ENCODE data around the gene ETNK1. TPM values are rescaled to one million over a fixed set of nuclear protein-coding genes. Genes with fewer than 3 reads are reported as not detected.

ETNK1 gene
- total and polyA plus RNA-seq, 2 experiments from 2014 or later = 19.0 to 58.5 TPM

DNA sequence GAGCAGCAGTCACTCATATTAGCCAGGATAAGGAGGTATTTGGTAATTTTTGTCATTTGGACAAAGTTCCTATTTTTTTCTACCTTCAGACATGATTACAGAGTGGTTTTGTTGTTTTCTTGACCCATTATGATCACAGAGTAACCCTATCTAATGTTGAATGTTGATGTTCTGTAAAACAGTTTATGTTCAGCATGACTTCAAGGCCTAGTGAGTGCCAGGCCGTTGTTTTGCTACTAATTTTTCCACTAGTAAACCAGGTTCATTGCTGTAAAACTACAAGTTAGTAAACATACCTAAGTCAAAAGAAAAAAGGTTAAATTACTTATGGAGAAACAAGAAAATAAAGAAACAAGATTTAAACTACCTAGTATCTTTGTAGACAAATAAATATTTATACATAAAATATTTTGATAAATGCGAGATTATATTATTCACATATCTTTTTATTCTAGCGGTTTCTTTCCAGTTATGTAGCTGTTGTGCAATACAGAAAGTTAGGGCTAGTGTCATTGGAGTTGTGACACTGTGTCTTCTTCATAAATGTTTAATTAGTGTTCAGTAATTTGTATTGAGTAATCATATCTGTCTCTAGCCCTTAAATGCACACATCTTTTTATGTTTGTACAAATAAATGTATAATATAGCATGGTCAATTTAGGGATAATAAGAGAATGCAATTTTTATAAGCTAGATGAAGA, 16.5 kb downstream of the ETNK1 start:
- Histone ChIP-seq H3K36me3 (replicated peaks; ENCODE audit: insufficient read depth, low read depth) (peaks cover 6% of the 10 kb centered on the region), H3K4me1 (ENCODE audit: insufficient read depth) (no peaks in the 10 kb centered on the region), H3K4me3 (no peak overlapping the region), H3K9me2 (replicated peaks; ENCODE audit: insufficient read depth) (no peaks in the 10 kb centered on the region), H3K9me3 (ENCODE audit: low read depth) (no peaks in the 10 kb centered on the region), H2AFZ (no peak overlapping the region), H3K79me2 (peaks cover 83% of the 10 kb centered on the region), H3K27me3 (no peaks in the 10 kb centered on the region), H3K27ac (no peak overlapping the region), H4K20me1 (ENCODE audit: insufficient read depth, poor library complexity, severe bottlenecking) (peaks cover 13% of the 10 kb centered on the region), H3K4me2 (no peak overlapping the region)
- TF ChIP-seq EZH2 (IDR thresholded peaks at IDR 0.05; ENCODE audit: borderline replicate concordance) = no peak
- TF ChIP-seq EZH2phosphoT487 (IDR thresholded peaks at IDR 0.05; ENCODE audit: low read depth, severe bottlenecking, unreplicated experiment) = no peak
- TF ChIP-seq, protein P1, sequence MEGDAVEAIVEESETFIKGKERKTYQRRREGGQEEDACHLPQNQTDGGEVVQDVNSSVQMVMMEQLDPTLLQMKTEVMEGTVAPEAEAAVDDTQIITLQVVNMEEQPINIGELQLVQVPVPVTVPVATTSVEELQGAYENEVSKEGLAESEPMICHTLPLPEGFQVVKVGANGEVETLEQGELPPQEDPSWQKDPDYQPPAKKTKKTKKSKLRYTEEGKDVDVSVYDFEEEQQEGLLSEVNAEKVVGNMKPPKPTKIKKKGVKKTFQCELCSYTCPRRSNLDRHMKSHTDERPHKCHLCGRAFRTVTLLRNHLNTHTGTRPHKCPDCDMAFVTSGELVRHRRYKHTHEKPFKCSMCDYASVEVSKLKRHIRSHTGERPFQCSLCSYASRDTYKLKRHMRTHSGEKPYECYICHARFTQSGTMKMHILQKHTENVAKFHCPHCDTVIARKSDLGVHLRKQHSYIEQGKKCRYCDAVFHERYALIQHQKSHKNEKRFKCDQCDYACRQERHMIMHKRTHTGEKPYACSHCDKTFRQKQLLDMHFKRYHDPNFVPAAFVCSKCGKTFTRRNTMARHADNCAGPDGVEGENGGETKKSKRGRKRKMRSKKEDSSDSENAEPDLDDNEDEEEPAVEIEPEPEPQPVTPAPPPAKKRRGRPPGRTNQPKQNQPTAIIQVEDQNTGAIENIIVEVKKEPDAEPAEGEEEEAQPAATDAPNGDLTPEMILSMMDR (IDR thresholded peaks at IDR 0.05; ENCODE audit: poor library complexity) = no peak
- WGBS (ENCODE audit: low lambda C conversion rate, missing lambda C conversion rate) = 88% methylated on average over 3 of the region's 3 CpGs
- no peak for DNase-seq (ENCODE audit: low spot score)

DNA sequence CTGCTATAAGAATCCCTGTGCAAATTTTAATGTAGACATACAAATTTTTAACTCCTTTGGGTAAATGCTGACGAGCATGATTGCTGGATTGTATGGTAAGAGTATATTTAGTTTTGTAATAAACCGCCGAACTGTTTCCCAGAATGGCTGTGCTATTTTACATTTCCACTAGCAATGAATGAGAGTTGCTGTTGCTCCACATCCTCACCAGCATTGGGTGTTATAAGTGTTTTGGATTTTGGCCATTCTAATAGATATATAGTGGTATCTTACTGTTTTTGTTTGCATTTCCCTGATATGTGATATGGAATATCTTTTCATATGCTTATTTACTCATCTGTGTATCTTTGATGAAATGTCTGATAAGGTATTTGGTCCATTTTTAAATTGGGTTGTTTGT, 23.7 kb downstream of the ETNK1 start:
- Histone ChIP-seq H3K4me3 (no peak overlapping the region), H4K20me1 (ENCODE audit: insufficient read depth, poor library complexity, severe bottlenecking) (no peaks in the 10 kb centered on the region), H3K27me3 (no peaks in the 10 kb centered on the region), H3K9me2 (replicated peaks; ENCODE audit: insufficient read depth) (no peaks in the 10 kb centered on the region), H3K9me3 (ENCODE audit: low read depth) (no peaks in the 10 kb centered on the region), H3K27ac (no peak overlapping the region), H3K4me1 (ENCODE audit: insufficient read depth) (no peaks in the 10 kb centered on the region), H3K79me2 (peaks cover 53% of the 10 kb centered on the region), H3K36me3 (replicated peaks; ENCODE audit: insufficient read depth, low read depth) (peaks cover 5% of the 10 kb centered on the region), H3K4me2 (no peak overlapping the region), H2AFZ (no peak overlapping the region)
- TF ChIP-seq EZH2phosphoT487 (IDR thresholded peaks at IDR 0.05; ENCODE audit: low read depth, severe bottlenecking, unreplicated experiment) (no peak), EZH2 (IDR thresholded peaks at IDR 0.05; ENCODE audit: borderline replicate concordance) (no peak)
- TF ChIP-seq, protein P1 (IDR thresholded peaks at IDR 0.05; ENCODE audit: poor library complexity) = no peak
- DNase-seq (ENCODE audit: low spot score) = no peak
- 97% methylated on average over 3 of the region's 3 CpGs for WGBS (ENCODE audit: low lambda C conversion rate, missing lambda C conversion rate)

DNA sequence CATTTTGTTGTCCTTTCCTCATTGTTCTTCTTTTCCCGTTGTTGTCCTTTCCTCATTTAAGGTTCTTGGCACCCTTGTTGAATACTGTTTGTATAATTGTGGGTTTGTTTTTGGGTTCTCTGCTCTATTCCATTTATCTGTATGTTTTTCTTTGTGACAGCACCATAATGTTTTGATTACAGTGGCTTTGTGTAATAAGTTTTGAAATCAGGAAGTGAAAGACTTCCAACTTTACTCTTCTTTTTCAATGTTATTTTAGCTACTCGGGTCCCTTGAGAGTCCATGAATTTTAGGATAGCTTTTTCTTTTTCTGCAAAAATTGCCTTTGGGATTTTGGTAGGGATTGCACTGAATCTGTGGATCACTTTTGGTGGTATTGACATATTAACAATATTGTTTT, 28.1 kb downstream of the ETNK1 start:
- DNase-seq (ENCODE audit: low spot score) = no peak
- Histone ChIP-seq H4K20me1 (ENCODE audit: insufficient read depth, poor library complexity, severe bottlenecking) (peaks cover 2% of the 10 kb centered on the region), H3K79me2 (peaks cover 52% of the 10 kb centered on the region), H3K4me1 (ENCODE audit: insufficient read depth) (no peaks in the 10 kb centered on the region), H2AFZ (no peak overlapping the region), H3K27ac (no peak overlapping the region), H3K9me3 (ENCODE audit: low read depth) (no peaks in the 10 kb centered on the region), H3K36me3 (replicated peaks; ENCODE audit: insufficient read depth, low read depth) (no peaks in the 10 kb centered on the region), H3K9me2 (replicated peaks; ENCODE audit: insufficient read depth) (no peaks in the 10 kb centered on the region), H3K4me3 (no peak overlapping the region), H3K27me3 (no peaks in the 10 kb centered on the region), H3K4me2 (no peak overlapping the region)
- WGBS (ENCODE audit: low lambda C conversion rate, missing lambda C conversion rate) = 96% methylated on average over 2 of the region's 2 CpGs
- TF ChIP-seq EZH2phosphoT487 (IDR thresholded peaks at IDR 0.05; ENCODE audit: low read depth, severe bottlenecking, unreplicated experiment) = no peak
- TF ChIP-seq, protein P1 (IDR thresholded peaks at IDR 0.05; ENCODE audit: poor library complexity) = no peak
- TF ChIP-seq EZH2 (IDR thresholded peaks at IDR 0.05; ENCODE audit: borderline replicate concordance) = no peak
